ENCODE measurements around the gene TMEM128. TPM values are rescaled to one million over a fixed set of nuclear protein-coding genes. Genes with fewer than 3 reads are reported as not detected.

Gene TMEM128
- total RNA-seq, 1 experiment from 2014 or later, result 10.1 TPM

DNA sequence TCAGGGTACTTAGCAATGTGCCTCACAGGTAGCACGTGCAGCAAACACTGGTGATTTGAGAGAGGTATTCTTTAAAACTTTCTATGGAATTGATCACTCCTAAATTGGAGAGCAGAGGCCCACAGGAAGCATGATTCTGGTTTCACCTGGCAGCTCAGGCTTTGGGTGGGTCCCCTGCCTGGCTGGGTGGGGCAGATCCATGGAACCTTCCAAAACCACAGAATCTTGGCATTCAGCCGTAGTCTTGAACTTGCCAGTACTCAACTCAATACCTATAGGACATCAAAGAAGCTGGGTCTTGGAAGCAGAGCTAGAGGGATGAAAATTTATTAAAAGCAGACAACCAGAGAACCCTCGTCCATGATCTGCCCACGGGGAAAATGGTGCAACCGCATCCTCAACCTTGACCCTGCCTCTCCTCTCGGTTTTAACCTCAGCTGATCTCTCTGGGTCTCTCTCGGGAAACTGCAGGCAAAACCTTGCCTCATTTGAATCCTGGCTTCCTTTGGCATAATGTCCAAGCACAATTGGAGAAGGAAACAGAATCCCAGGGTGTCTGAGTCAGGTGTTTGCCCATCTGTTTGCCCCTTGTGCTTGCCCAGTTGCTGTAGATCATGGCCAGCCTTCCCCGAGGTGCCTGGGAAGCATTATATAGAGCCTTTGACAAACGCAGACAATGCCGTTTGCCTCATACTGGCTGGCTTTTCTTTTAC lies 44.2 kb downstream of the TMEM128 start:
- CTCF ChIA-PET, result no interaction called here

DNA sequence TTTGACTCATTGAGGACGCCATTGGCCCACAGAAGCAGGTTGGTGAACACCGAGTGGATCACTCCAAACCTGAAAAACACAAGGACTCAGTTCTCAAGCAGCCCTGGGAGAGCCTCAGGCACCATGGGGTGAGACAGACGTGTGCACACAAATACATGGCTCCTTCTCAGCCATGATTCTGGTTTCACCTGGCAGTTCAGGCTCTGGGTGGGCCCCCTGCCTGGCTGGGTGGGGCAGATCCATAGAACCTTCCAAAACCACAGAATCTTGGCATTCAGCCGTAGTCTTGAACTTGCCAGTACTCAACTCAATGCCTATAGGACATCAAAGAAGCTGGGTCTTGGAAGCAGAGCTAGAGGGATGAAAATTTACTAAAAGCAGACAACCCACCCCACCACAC lies 45.5 kb downstream of the TMEM128 start:
- Histone ChIP-seq H3F3A (ENCODE audit: low read length, unreplicated experiment) (no peaks in the 10 kb centered on the region), H3K79me2 (ENCODE audit: low read length) (no peaks in the 10 kb centered on the region), H3K36me3 (ENCODE audit: low read depth, low read length) (no peaks in the 10 kb centered on the region), H3K9me2 (replicated peaks; ENCODE audit: low read length) (no peaks in the 10 kb centered on the region), H3K4me2 (ENCODE audit: low read length) (no peak overlapping the region), H4K20me1 (ENCODE audit: low read length) (no peaks in the 10 kb centered on the region), H3K9me3 (ENCODE audit: low read length) (no peaks in the 10 kb centered on the region), H3K4me1 (ENCODE audit: insufficient read depth, low read length) (peaks cover 12% of the 10 kb centered on the region), H3K27me3 (ENCODE audit: low read length) (peaks cover 4% of the 10 kb centered on the region; the same call in 1 of the 2 replicates), H3K9ac (ENCODE audit: low read length) (no peak overlapping the region), H2AFZ (ENCODE audit: low read length) (no peak overlapping the region), H3K4me3 (ENCODE audit: low read length) (no peak overlapping the region), H3K27ac (ENCODE audit: low read length) (no peak overlapping the region)
- intact Hi-C loops (cut with micrococcal nuclease), result no loop called here
- DNase-seq (peak; percentile 25), ATAC-seq (no peak)
- ChIA-PET CTCF (no interaction called here), POLR2A (ENCODE audit: unreplicated experiment) (no interaction called here)
- no peak for TF ChIP-seq EZH2 (IDR thresholded peaks at IDR 0.05; ENCODE audit: low read length, unreplicated experiment)
- TF ChIP-seq EZH2phosphoT487 (IDR thresholded peaks at IDR 0.05; ENCODE audit: borderline replicate concordance, low read length), result no peak
- TF ChIP-seq, protein P1, sequence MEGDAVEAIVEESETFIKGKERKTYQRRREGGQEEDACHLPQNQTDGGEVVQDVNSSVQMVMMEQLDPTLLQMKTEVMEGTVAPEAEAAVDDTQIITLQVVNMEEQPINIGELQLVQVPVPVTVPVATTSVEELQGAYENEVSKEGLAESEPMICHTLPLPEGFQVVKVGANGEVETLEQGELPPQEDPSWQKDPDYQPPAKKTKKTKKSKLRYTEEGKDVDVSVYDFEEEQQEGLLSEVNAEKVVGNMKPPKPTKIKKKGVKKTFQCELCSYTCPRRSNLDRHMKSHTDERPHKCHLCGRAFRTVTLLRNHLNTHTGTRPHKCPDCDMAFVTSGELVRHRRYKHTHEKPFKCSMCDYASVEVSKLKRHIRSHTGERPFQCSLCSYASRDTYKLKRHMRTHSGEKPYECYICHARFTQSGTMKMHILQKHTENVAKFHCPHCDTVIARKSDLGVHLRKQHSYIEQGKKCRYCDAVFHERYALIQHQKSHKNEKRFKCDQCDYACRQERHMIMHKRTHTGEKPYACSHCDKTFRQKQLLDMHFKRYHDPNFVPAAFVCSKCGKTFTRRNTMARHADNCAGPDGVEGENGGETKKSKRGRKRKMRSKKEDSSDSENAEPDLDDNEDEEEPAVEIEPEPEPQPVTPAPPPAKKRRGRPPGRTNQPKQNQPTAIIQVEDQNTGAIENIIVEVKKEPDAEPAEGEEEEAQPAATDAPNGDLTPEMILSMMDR (conservative IDR thresholded peaks at IDR 0.05; ENCODE audit: low read depth, low read length), result no peak
- no TSS peak for BruUV-seq (replicated peaks)

More for the DNA sequence above, 44.2 kb downstream of the TMEM128 start:
- POLR2A ChIA-PET (ENCODE audit: unreplicated experiment), result no interaction called here
- no TSS peak for BruUV-seq (replicated peaks)
- ATAC-seq (no peak), DNase-seq (peak; percentile 48)
- Histone ChIP-seq H3K27ac (ENCODE audit: low read length) (0 out of 2 replicates have a peak overlapping the region, but pooled peaks have one; percentile 13), H3K36me3 (ENCODE audit: low read depth, low read length) (no peaks in the 10 kb centered on the region), H3K27me3 (ENCODE audit: low read length) (peaks cover 17% of the 10 kb centered on the region; the same call in 1 of the 2 replicates), H3K9ac (ENCODE audit: low read length) (no peak overlapping the region), H3K4me3 (ENCODE audit: low read length) (no peak overlapping the region), H3F3A (ENCODE audit: low read length, unreplicated experiment) (no peaks in the 10 kb centered on the region), H4K20me1 (ENCODE audit: low read length) (no peaks in the 10 kb centered on the region), H3K4me2 (ENCODE audit: low read length) (peak overlapping the region; percentile 44), H3K4me1 (ENCODE audit: insufficient read depth, low read length) (peaks cover 12% of the 10 kb centered on the region), H3K79me2 (ENCODE audit: low read length) (no peaks in the 10 kb centered on the region), H3K9me2 (replicated peaks; ENCODE audit: low read length) (no peaks in the 10 kb centered on the region), H3K9me3 (ENCODE audit: low read length) (no peaks in the 10 kb centered on the region), H2AFZ (ENCODE audit: low read length) (no peak overlapping the region)
- TF ChIP-seq, protein P1 (conservative IDR thresholded peaks at IDR 0.05; ENCODE audit: low read depth, low read length), result no peak
- TF ChIP-seq EZH2 (IDR thresholded peaks at IDR 0.05; ENCODE audit: low read length, unreplicated experiment) (no peak), EZH2phosphoT487 (IDR thresholded peaks at IDR 0.05; ENCODE audit: borderline replicate concordance, low read length) (no peak)
- intact Hi-C loops (cut with micrococcal nuclease), result no loop called here

DNA sequence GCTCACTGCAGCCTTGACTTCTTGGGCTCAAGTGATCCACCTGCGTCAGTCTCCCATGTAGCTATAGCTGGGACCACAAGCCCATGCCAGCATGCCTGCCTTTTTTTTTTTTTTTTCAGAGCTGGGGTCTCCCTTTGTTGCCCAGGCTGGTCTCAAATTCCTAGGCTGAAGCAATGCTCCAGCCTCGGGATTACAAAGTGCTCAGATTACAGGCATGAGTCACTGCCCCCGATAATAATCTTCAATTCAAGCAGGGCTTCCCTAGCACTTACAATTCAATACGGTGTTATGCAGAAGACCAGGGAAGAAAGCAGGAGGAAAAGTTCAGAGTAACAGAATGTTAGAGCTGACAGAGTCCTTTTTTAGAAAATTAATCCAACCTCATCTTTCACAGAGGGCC lies 47.4 kb downstream of the TMEM128 start:
- Histone ChIP-seq H3K79me2 (ENCODE audit: low read length) (no peaks in the 10 kb centered on the region), H3K9me3 (ENCODE audit: low read length) (no peaks in the 10 kb centered on the region), H3K4me1 (ENCODE audit: insufficient read depth, low read length) (peaks cover 12% of the 10 kb centered on the region), H3K9ac (ENCODE audit: low read length) (no peak overlapping the region), H3K4me2 (ENCODE audit: low read length) (no peak overlapping the region), H3K9me2 (replicated peaks; ENCODE audit: low read length) (no peaks in the 10 kb centered on the region), H3K27me3 (ENCODE audit: low read length) (no peaks in the 10 kb centered on the region), H3K36me3 (ENCODE audit: low read depth, low read length) (no peaks in the 10 kb centered on the region), H3K4me3 (ENCODE audit: low read length) (no peak overlapping the region), H3F3A (ENCODE audit: low read length, unreplicated experiment) (no peaks in the 10 kb centered on the region), H2AFZ (ENCODE audit: low read length) (no peak overlapping the region), H3K27ac (ENCODE audit: low read length) (no peak overlapping the region), H4K20me1 (ENCODE audit: low read length) (no peaks in the 10 kb centered on the region)
- BruUV-seq (replicated peaks), result no TSS peak
- POLR2A ChIA-PET (ENCODE audit: unreplicated experiment), result no interaction called here
- TF ChIP-seq EZH2 (IDR thresholded peaks at IDR 0.05; ENCODE audit: low read length, unreplicated experiment) (no peak), EZH2phosphoT487 (IDR thresholded peaks at IDR 0.05; ENCODE audit: borderline replicate concordance, low read length) (no peak)
- TF ChIP-seq, protein P1 (conservative IDR thresholded peaks at IDR 0.05; ENCODE audit: low read depth, low read length), result no peak
- DNase-seq, result peak; percentile 51
- intact Hi-C loops (cut with micrococcal nuclease), result no loop called here
- ATAC-seq, result no peak
- CTCF ChIA-PET, result no interaction called here

Data from PC-3 (cell line).